K562 (cell line): Measurements from ENCODE around the gene MOK. TPM values are rescaled to one million over a fixed set of nuclear protein-coding genes. Genes with fewer than 3 reads are reported as not detected.

Source experiments
- ATAC-seq: fragments of 200-7000 bp; cut with Tn5 transposase; 3 replicates; pipeline ENCODE4 v1.9.1; 2020; ENCODE audit warnings: moderate library complexity
- BruUV-seq: library from RNA; stranded (reverse); fragments of 400-500 nt; replicated peaks from 2 replicates; lab custom pipeline; 2021; lab: Mats Ljungman, UMichigan
- CTCF ChIA-PET: fragments of 300-600 bp; formaldehyde crosslinking; extraction: SDS; loops from one replicate; lab custom pipeline; 2021; ENCODE audit warnings: low intra/inter-chr PET ratio; lab: Yijun Ruan, JAX
- POLR2A ChIA-PET: fragments of 300-600, 350-650 bp; sonication (Branson Sonifier 250); formaldehyde crosslinking; extraction: SDS; loops from one replicate; lab custom pipeline; 2021; ENCODE audit warnings: antibody characterized with exemption, inconsistent platforms; lab: Yijun Ruan, JAX
- DNase-seq, 4 experiments: peaks; one replicate each; pipeline versions ENCODE4 v3.0.0 to v3.0.0-alpha.2; 2011 to 2018; ENCODE audit warnings: low spot score in 3 of 4, mixed read lengths in 3 of 4; ENCODE audit errors: extremely low read depth in 1 of 4
- FAIRE-seq: peaks from 2 replicates; lab custom pipeline; 2011; peaks lifted over from hg19 to GRCh38; lab: Jason Lieb, UNC
- H2AFZ ChIP-seq: 2 replicates; pipeline ENCODE4 v1.6.0; 2011; ENCODE audit warnings: low read depth, low read length, control low read depth, inconsistent platforms
- H3K27ac ChIP-seq: fragments of 200-600 bp; 3 replicates; pipeline ENCODE4 v1.8.0; 2011; ENCODE audit warnings: low read depth, mild to moderate bottlenecking, control low read depth, inconsistent platforms, low read length, moderate library complexity, mixed read lengths; ENCODE audit errors: extremely low read depth
- H3K27me3 ChIP-seq, 2 experiments: fragments of 300-600 bp in 1 of 2; 2 replicates in 1 of 2; 3 replicates in 1 of 2; pipeline versions ENCODE4 v1.6.0 to v1.8.0; 2011; ENCODE audit warnings: inconsistent platforms in 2 of 2, low read length in 2 of 2, mild to moderate bottlenecking in 1 of 2, mixed read lengths in 1 of 2, moderate library complexity in 1 of 2; ENCODE audit not compliant: control insufficient read depth in 2 of 2, insufficient read depth in 2 of 2
- H3K36me3 ChIP-seq: fragments of 300-600 bp; 3 replicates; pipeline ENCODE4 v1.8.0; 2011; ENCODE audit warnings: mild to moderate bottlenecking, low read length, inconsistent platforms; ENCODE audit not compliant: control insufficient read depth, insufficient read depth
- H3K4me1 ChIP-seq, 2 experiments: fragments of 200-600 bp in 1 of 2; replicated peaks in 1 of 2; 2 replicates in 1 of 2; 3 replicates in 1 of 2; pipeline versions ENCODE4 v1.5.1 to v1.8.0; 2011; ENCODE audit warnings: inconsistent platforms in 2 of 2, low read length in 2 of 2, mild to moderate bottlenecking in 1 of 2, mixed read lengths in 1 of 2, moderate library complexity in 1 of 2; ENCODE audit not compliant: control insufficient read depth in 2 of 2, insufficient read depth in 2 of 2
- H3K4me2 ChIP-seq: 2 replicates; pipeline ENCODE4 v1.6.1; 2011; ENCODE audit warnings: low read length, control low read depth, inconsistent platforms, mixed read lengths; ENCODE audit not compliant: insufficient read depth
- H3K4me3 ChIP-seq: fragments of 200-600 bp; sonication (generic), shearing (Covaris generic); 2 replicates; pipeline ENCODE4 v1.5.1; 2016; ENCODE audit warnings: control low read depth, inconsistent platforms
- H3K79me2 ChIP-seq: fragments of 200-600 bp; 3 replicates; pipeline ENCODE4 v1.8.0; 2011; ENCODE audit warnings: low read length, inconsistent platforms; ENCODE audit not compliant: control insufficient read depth, insufficient read depth
- H3K9ac ChIP-seq, 2 experiments: 2 replicates each; pipeline versions ENCODE4 v1.6.0 to v1.6.1; 2011; ENCODE audit warnings: low read depth in 2 of 2, low read length in 2 of 2, control low read depth in 1 of 2, inconsistent platforms in 1 of 2, mild to moderate bottlenecking in 1 of 2, mixed read lengths in 1 of 2; ENCODE audit not compliant: insufficient read depth in 1 of 2
- H3K9me1 ChIP-seq: one replicate; pipeline ENCODE4 v1.6.0; 2011; ENCODE audit warnings: inconsistent platforms, mild to moderate bottlenecking, low read length, moderate library complexity; ENCODE audit not compliant: control insufficient read depth, insufficient read depth
- H3K9me3 ChIP-seq: replicated peaks from 2 replicates; pipeline ENCODE4 v1.5.1; 2011; ENCODE audit warnings: low read depth, low read length, inconsistent platforms; ENCODE audit not compliant: control insufficient read depth, insufficient read depth
- H4K20me1 ChIP-seq: replicated peaks from 2 replicates; pipeline ENCODE4 v1.6.1; 2011; ENCODE audit warnings: low read length, inconsistent platforms, mixed read lengths; ENCODE audit not compliant: control insufficient read depth, insufficient read depth
- DMBX1 ChIP-seq: fragments of 250-450 bp; sonication (Bioruptor Pico); IDR thresholded peaks from 2 replicates; pipeline ENCODE4 v1.8.0; 2022; ENCODE audit warnings: inconsistent platforms, mild to moderate bottlenecking, moderate library complexity, borderline replicate concordance
- GABPA ChIP-seq: fragments of 200-800 bp; sonication (Bioruptor generic); conservative IDR thresholded peaks from 2 replicates; pipeline ENCODE4 v1.6.1; 2016; ENCODE audit warnings: low read depth, missing genetic modification characterization, missing compliant biosample characterization
- MEF2D ChIP-seq: conservative IDR thresholded peaks from 2 replicates; pipeline ENCODE4 v1.6.1; 2016; ENCODE audit warnings: low read depth, missing genetic modification characterization, missing compliant biosample characterization
- USF1 ChIP-seq: sonication (generic); formaldehyde crosslinking; IDR thresholded peaks from 2 replicates; pipeline ENCODE4 v1.9.0; 2022; ENCODE audit warnings: mild to moderate bottlenecking, missing genetic modification reagents
- ZFX ChIP-seq: sonication (generic); formaldehyde crosslinking; IDR thresholded peaks from 2 replicates; pipeline ENCODE4 v1.8.0; 2022; ENCODE audit warnings: mild to moderate bottlenecking, missing genetic modification reagents, moderate library complexity
- ZNF561 ChIP-seq: fragments of 450-650 bp; formaldehyde crosslinking; conservative IDR thresholded peaks from 2 replicates; pipeline ENCODE4 v1.4.0; 2020; ENCODE audit warnings: mild to moderate bottlenecking, moderate library complexity
- WGBS: fragments of 100-300 bp; shearing (Covaris generic); methylation state at CpG from one replicate; pipeline ENCODE4 v1.1.6; 2016; ENCODE audit warnings: low coverage, mixed read lengths; ENCODE audit not compliant: insufficient coverage; ENCODE audit errors: missing lambda C conversion rate; 5-methylcytosine and 5-hydroxymethylcytosine counted together
- in situ Hi-C: fragments of 300-500 bp; cut with MboI; formaldehyde crosslinking; loops from 4 replicates; pipeline ENCODE4 v1.15.0; 2018; ENCODE audit warnings: inconsistent platforms, mixed read lengths
- intact Hi-C: fragments of 100-400 bp; cut with micrococcal nuclease; formaldehyde crosslinking; loops from 2 replicates; pipeline ENCODE4 v1.14.2; 2022
- polyA plus RNA-seq, 8 experiments: library from polyadenylated mRNA; depleted of rRNA in 4 of 8; stranded (reverse) in 5 of 8; unstranded in 3 of 8; fragments of >200 nt; fragmentation: Nextera tagmentation in 2 of 8; fragmentation: Illumina TruSeq in 1 of 8; extraction: Ambion mirVana in 2 of 8; extraction: Trizol in 1 of 8; gene quantifications; 2 replicates each; pipeline versions ENCODE4 v1.2.1 to v1.2.3, GENCODE V29; 2011 to 2014; ENCODE audit warnings: inconsistent platforms in 1 of 8, missing spikeins in 1 of 8
- total RNA-seq, 7 experiments: library from RNA; depleted of rRNA in 6 of 7; stranded (reverse); fragments of >200 nt in 6 of 7; fragmentation: Illumina TruSeq in 2 of 7; extraction: Trizol in 2 of 7; gene quantifications; 2 replicates each; pipeline versions ENCODE4 v1.2.1 to v1.2.3, GENCODE V29; 2011 to 2021; ENCODE audit warnings: low replicate concordance in 1 of 7

The MOK gene
- total and polyA plus RNA-seq, 9 of the 15 experiments (the other 6 are each of a cell fraction or from before 2014, with no cell fraction given): 1.3 to 8.4 (median 5.3) TPM

DNA sequence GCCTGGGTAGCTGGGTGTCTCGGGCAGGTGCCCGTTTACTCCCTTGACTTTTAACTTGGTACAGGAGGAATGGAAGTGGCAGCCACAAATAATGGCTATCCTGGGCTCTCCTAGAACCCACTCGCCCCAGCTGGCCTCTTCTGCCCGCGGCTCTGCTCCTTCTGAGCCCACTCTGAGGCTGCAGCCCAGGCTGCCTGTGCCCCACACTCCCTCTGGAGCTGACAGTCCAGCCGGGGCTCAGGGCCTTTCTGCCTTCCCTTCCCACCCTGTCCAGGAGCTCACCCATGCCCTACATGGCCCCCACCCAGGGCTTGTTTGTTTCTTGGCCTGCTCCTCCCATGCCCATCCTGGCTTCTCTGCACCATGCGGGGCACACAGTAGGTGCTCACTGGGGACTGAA is 30.2 kb upstream of the MOK start:
- Histone ChIP-seq H3K4me1 (no peaks in the 10 kb centered on the region), H3K4me3 (no peak overlapping the region), H3K4me2 (no peak overlapping the region), H3K79me2 (no peaks in the 10 kb centered on the region), H3K27me3 (no peaks in the 10 kb centered on the region), H4K20me1 (no peaks in the 10 kb centered on the region), H3K36me3 (peaks cover 14% of the 10 kb centered on the region; the same call in 1 of the 3 replicates), H3K9me3 (no peaks in the 10 kb centered on the region), H3K27ac (no peak overlapping the region), H3K9ac (no peak overlapping the region; a peak in 1 of 4 replicates), H2AFZ (no peak overlapping the region), H3K9me1 (no peaks in the 10 kb centered on the region)
- BruUV-seq: no TSS peak
- intact Hi-C loops: no loop called here
- POLR2A ChIA-PET: interaction anchor here (0.6 kb wide), 1 partner anchor 17 kb away, joined by 4 read pairs; no protein-coding TSS in a partner anchor
- CTCF ChIA-PET: interaction anchor here (0.6 kb wide), 1 partner anchor 38 kb away, joined by 4 read pairs; no protein-coding TSS in a partner anchor
- in situ Hi-C loops: no loop called here
- FAIRE-seq (no peak), ATAC-seq (no peak), DNase-seq (no peak)
- TF ChIP-seq ZFX (CRISPR knock-in tag) (no peak), DMBX1 (no peak), GABPA (tag) (no peak), ZNF561 (no peak), USF1 (CRISPR knock-in tag) (no peak), MEF2D (tag) (no peak)
- 87% methylated on average over 5 of the region's 7 CpGs for WGBS
